A204.1 (cell line): ENCODE data around the gene PITX3.
"Not testable (repeated sequence)": the region's sequence is repeated elsewhere in the genome, so short reads cannot be mapped to it uniquely, and the experiment has no call there.

Experiments used
- FAIRE-seq: peaks from 2 replicates; lab custom pipeline; 2012; peaks lifted over from hg19 to GRCh38; lab: Jason Lieb, UNC

PITX3 gene

GRCh38 chr10:102254426-102254825, 13.1 kb upstream of the PITX3 start:
- no peak for FAIRE-seq

- FAIRE-seq = not testable (repeated sequence)
Measured at GRCh38 chr10:102252508-102252907, 11.2 kb upstream of the PITX3 start.

DNA sequence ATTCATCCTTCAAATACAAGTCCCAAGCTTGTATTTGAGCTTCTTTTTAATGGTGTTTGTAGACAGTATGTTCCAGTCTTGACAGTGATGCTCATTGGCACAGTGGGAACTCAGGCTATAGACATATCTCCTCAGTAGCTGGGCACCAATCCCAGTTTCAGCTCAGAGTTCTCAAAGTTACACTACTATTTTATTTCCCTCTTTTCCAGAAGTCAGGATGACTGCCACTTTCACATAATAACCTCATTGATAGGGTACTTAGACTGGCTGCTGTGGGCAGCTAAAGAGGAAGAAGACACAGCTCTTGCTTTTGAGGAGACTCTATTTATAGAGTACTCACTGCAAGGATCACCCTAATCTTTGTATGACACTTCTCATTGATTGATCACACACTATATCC, 6.4 kb upstream of the PITX3 start:
- no peak for FAIRE-seq

GRCh38 chr10:102246261-102246660, 4.9 kb upstream of the PITX3 start:
- no peak for FAIRE-seq

DNA sequence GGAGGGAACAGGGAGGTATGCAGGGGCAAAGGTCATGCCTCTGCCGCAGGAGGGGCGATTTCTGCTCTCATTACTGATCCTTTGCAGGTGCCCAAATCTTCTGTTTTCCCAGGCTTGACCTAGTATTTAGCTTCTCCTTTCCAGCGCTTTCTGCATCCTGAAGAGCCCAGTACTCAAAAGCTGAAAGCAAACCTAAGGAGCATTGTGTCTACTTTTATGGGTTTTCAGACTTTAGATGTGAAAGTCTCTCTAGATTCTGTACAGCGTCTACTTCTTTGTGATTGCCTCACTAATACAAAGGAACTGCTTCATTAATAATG, 4.6 kb upstream of the PITX3 start:
- no peak for FAIRE-seq

GRCh38 chr10:102245082-102245931, 4.0 kb upstream of the PITX3 start, which contains the start of gene GBF1:
TSS of gene GBF1 (plus strand) at chr10:102245532. CDS start at chr10:102258939, 13,407 bp downstream.
- peak; percentile 100 for FAIRE-seq

DNA sequence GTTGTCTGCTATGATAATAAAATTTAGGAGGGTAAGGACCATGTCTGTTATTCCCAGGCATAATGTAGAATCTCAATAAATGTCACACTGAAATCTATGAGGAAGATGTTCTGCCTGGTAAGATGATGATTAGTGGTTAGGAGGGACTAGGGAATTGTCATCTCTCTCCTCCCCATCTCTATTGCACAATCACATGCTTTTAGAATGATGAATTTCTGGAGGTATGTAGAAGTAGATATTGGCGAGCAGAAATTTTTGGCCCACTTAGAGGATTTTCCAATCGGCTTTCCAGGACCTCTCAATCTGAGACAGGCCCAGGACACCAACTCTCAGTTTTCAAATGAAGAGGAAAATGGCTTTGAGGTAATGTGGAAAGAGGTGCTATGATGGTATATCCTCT, 2.0 kb upstream of the PITX3 start:
- FAIRE-seq = no peak

DNA sequence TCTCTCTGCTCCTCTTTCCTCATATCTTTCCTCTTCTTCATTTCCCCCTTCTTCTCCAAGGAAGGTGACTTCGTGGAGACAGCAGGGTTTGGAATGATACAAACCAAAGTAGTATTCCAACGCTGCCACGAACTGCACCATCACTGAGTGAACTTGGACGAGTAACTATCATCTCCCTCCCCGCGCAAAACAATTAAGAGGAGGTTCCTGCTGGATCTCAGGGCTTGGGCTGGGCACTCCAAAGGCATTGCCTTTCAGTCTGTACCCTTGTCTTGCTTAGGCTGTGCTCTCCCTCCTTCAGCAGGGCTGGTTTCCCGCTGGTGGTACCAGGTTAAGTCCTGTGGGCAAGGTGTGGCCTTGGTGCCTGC, 790 bp upstream of the PITX3 start:
- no peak for FAIRE-seq

- FAIRE-seq = no peak
Measured at GRCh38 chr10:102241032-102241443, 274 bp downstream of the PITX3 start.

DNA sequence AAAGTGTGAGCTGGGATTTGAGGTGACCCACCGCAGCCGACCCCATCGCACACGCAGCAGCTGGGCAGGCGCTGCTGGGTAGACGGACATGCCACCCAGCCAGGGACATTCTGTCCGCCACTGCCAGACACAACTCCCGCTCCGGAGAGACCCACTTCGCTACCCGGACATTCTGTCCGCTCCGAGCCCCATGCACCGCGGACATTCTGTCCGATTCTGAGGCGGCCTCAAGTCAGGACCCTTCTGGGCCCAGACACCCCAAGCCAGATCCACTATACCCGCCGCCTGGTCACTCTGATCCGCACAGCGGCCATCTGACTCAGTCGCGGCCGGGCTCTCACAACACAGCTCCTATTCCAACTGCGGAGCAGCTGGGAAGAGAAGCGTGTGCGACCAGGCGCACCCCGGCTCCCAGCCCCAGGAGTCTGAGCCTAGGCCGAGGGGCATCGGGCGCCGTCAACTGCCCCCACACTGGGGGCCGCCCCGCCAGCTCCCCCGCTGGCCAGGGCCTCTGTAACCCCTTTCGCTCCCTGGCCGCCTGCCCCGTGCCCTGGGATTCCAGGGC, 763 bp downstream of the PITX3 start:
- FAIRE-seq = no peak

GRCh38 chr10:102237711-102238252, 3.5 kb downstream of the PITX3 start:
- no peak for FAIRE-seq

- no peak for FAIRE-seq
Measured at GRCh38 chr10:102236006-102236405, 5.3 kb downstream of the PITX3 start.

DNA sequence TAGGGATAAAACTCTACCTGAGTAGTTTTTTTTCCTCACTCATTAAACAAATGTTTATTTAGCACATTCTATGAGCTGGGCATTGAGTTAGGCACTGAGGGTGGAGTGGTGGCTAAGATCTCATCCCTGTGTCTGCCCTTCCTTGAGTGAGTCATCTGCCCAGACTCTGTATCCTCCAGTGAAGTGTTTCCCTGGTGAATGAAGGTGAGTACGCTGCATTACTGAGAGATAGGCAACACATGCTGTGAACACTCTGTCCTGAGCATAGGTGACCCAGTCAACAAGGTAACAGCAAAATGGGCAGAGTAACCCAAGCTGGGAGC, 5.8 kb downstream of the PITX3 start:
- FAIRE-seq = no peak

DNA sequence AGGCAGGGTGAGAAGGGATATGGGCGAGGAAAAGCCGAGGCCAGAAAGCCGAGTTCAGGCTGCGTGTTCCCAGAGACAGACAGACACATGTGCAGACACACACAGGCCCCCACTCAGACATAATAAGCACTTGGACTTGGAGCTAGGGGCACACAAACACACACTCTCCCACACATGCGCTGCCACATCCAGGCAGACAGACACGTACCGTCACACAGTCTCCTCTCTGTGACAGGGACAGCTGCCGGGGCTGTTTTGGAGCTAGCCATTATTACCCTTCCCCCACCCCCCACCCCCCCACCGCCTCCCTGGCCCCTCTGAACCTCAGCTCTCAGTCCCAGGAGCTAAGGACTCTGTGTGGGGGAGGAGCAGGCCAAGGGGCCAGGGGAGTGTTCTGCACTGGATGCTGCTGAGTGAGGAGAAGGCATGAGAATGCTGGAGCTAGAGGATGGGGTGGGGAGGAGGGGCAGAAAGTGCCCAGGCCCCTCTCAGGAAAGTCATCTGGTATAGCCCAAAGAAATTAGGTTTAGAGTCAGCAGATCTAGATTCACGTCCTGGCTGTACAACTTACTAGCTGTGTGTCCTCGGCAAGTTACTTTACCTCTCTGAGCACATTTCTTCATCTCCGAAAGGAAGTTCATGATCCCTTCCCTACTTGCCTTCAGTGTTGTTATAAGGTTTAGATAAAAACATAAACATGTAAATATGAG, 6.3 kb downstream of the PITX3 start:
- FAIRE-seq = no peak

DNA sequence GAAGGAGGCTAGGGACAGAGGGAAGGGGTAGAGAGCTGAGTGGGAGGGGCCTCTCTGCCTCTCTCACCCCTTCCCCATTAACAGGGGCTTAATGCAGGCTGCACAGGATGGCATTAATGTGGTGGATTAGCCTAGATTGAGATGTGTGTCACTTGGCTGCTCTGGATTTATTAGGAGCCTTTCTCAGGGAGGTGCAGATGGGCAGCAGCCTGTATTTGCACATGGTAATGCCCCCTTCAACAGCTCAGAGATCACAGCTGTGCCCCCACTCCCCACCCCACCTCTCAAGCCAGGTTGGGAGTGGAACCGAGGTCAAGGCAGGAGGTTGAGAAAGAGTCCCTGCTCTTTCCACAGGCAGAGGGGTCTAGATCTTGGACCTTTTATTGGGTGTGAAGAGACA, 7.3 kb downstream of the PITX3 start:
- no peak for FAIRE-seq

- no peak for FAIRE-seq
Measured at GRCh38 chr10:102231357-102232318, 9.7 kb downstream of the PITX3 start.

DNA sequence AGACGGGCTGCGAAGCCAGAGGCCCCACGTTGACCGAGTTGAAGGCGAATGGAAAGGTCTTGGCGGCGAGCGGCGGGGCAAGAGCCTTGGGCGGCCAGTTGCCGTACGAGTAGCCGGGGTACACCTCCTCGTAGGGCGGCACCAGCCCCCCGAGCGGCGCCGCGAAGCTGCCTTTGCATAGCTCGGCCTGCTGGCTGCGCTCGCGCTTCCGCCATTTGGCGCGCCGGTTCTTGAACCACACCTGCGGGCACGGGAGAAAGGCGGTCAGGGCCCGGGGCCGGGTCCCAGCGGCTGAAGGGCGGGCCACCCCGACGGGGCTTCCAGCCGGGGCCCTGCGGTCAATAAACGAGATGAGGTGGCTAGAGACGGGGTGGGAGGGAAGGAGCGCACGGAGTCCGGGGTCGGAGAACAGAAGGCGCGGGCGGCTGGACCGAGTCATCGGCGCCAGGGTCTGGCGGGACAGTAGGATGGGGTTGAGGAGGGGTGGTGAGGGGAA, 10.4 kb downstream of the PITX3 start:
- FAIRE-seq = no peak

GRCh38 chr10:102230264-102230860, 10.9 kb downstream of the PITX3 start:
- no peak for FAIRE-seq

DNA sequence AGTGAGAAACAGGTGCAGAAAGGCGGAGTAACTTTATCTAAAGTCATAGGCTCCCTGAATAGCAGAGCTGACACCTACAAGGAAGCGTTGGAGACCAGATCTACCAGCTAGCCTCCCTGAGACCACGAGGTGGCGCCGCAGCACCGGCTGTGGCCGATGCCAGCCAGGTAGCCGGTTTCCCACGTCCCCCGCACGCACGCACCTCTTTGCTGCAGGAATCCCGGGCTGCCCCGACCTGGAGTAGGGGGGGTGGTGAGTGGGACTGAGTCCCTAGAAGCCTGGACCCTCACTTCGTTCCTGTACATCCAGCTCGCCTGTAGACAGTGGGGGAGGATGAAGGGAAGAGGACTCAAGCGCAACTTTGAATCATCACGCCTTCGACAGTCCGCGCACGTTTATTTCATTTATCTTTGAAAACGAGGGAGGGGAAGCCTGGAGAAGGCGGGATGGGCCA, 11.5 kb downstream of the PITX3 start:
- no peak for FAIRE-seq

DNA sequence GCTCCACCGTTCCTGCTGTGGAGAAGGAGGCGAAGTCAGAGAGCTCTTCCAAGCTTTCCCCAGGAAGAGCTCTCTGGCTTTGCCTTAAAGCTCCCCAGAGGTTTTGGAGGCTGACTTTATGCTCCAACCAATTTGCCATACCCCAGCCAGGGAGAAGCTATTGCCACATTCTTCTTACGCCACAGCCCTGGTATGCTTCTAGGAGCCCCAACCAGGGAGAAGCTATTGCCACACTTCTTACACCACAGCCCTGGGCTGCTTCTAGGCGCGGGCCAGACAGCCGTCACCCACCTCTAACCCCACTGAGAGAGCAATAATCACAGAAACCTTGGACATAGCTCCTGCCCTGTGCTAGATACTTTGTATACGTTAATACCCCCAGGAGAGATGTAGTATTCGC, 14.3 kb downstream of the PITX3 start:
- FAIRE-seq = no peak

DNA sequence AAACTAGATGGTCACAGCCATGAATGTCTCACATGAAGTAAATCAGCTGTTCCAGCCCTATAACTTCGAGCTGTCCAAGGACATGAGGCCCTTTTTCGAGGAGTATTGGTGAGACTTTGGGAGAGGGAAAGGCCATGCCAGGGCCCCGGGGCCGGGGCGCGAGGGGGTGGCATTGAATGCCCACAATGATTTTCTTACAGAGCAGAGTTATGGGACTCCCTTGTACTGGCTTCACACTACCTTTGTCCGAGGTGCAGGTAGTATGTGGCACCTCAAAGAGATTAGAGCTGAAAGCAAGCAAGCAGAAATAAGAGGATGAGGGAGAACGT, 14.8 kb downstream of the PITX3 start:
- FAIRE-seq = no peak
